Measurements from ENCODE around the gene CAMK2D.

DNA sequence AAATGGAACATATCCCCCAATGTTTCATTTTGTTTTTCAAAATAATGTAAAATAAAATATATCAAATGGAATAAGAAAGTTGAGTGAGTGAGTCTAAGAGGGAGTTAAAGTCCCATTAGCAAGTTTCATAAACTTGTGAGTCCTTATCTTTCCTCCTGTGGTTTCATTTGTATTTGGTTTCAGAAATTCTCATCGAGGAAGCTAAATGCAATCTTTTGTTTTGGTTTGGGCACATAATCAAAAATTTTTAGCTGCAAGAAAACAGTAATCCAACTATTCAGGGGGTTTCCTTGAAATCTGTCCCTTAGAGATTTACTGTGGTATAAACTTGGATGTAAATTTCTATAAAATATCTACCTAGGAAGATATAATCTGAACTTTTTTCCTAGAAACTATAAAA is 124.2 kb downstream of the CAMK2D start:
- TF ChIP-seq POLR2AphosphoS5 (IDR thresholded peaks at IDR 0.05) (no peak), POLR2A (IDR thresholded peaks at IDR 0.05) (no peak)
- TF ChIP-seq, protein P1, sequence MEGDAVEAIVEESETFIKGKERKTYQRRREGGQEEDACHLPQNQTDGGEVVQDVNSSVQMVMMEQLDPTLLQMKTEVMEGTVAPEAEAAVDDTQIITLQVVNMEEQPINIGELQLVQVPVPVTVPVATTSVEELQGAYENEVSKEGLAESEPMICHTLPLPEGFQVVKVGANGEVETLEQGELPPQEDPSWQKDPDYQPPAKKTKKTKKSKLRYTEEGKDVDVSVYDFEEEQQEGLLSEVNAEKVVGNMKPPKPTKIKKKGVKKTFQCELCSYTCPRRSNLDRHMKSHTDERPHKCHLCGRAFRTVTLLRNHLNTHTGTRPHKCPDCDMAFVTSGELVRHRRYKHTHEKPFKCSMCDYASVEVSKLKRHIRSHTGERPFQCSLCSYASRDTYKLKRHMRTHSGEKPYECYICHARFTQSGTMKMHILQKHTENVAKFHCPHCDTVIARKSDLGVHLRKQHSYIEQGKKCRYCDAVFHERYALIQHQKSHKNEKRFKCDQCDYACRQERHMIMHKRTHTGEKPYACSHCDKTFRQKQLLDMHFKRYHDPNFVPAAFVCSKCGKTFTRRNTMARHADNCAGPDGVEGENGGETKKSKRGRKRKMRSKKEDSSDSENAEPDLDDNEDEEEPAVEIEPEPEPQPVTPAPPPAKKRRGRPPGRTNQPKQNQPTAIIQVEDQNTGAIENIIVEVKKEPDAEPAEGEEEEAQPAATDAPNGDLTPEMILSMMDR (IDR thresholded peaks at IDR 0.05), result no peak
